HepG2 (cell line): ENCODE results near the gene NOCT. TPM values are rescaled to one million over a fixed set of nuclear protein-coding genes. Genes with fewer than 3 reads are reported as not detected.

Experiments used
- ATAC-seq: fragments of 200-7000 bp; cut with Tn5 transposase; 3 replicates; pipeline ENCODE4 v1.9.1; 2020; ENCODE audit warnings: mild to moderate bottlenecking, moderate library complexity
- BruUV-seq: library from RNA; stranded (reverse); fragments of 400-500 nt; replicated peaks from 2 replicates; lab custom pipeline; 2021; lab: Mats Ljungman, UMichigan
- CTCF ChIA-PET: fragments of 300-600 bp; formaldehyde crosslinking; extraction: SDS; loops from one replicate; lab custom pipeline; 2021; ENCODE audit warnings: low total read pairs, inconsistent platforms, low intra/inter-chr PET ratio; lab: Yijun Ruan, JAX
- POLR2A ChIA-PET: fragments of 350-600 bp; sonication (Branson Sonifier 250); formaldehyde crosslinking; loops from one replicate; lab custom pipeline; 2020; ENCODE audit warnings: antibody characterized with exemption, inconsistent platforms; lab: Yijun Ruan, JAX
- DNase-seq: peaks from one replicate; pipeline ENCODE4 v3.0.0-alpha.2; 2015; ENCODE audit warnings: low spot score
- FAIRE-seq: peaks from 3 replicates; lab custom pipeline; 2011; peaks lifted over from hg19 to GRCh38; lab: Jason Lieb, UNC
- H2AFZ ChIP-seq: one replicate; pipeline ENCODE4 v1.6.1; 2011; ENCODE audit warnings: low read length, inconsistent platforms
- H3K27ac ChIP-seq: fragments of 300-600 bp; 3 replicates; pipeline ENCODE4 v1.8.0; 2011; ENCODE audit warnings: mixed run types, mild to moderate bottlenecking, mixed read lengths, low read length, inconsistent platforms; ENCODE audit not compliant: insufficient read depth; ENCODE audit errors: extremely low read length
- H3K27me3 ChIP-seq, 2 experiments: fragments of 200-600 bp in 1 of 2; 2 replicates in 1 of 2; 3 replicates in 1 of 2; pipeline versions ENCODE4 v1.6.0 to v1.8.0; 2011; ENCODE audit warnings: low read length in 2 of 2, mild to moderate bottlenecking in 2 of 2, moderate library complexity in 2 of 2, inconsistent platforms in 1 of 2; ENCODE audit not compliant: insufficient read depth in 2 of 2, control insufficient read depth in 1 of 2
- H3K36me3 ChIP-seq, 2 experiments: fragments of 200-600 bp in 1 of 2; replicated peaks in 1 of 2; 2 replicates in 1 of 2; 3 replicates in 1 of 2; pipeline versions ENCODE4 v1.5.1 to v1.8.0; 2011; ENCODE audit warnings: low read length in 2 of 2, inconsistent platforms in 1 of 2; ENCODE audit not compliant: insufficient read depth in 2 of 2, control insufficient read depth in 1 of 2
- H3K4me1 ChIP-seq: 2 replicates; pipeline ENCODE4 v1.5.1; 2012; ENCODE audit warnings: low read length, inconsistent platforms; ENCODE audit not compliant: insufficient read depth
- H3K4me2 ChIP-seq: 2 replicates; pipeline ENCODE4 v1.6.0; 2011; ENCODE audit warnings: low read depth, low read length, inconsistent platforms
- H3K4me3 ChIP-seq, 3 experiments: fragments of 200-600 bp in 1 of 3; sonication (generic), shearing (Covaris generic) in 1 of 3; replicated peaks in 1 of 3; 2 replicates each; pipeline ENCODE4 v1.5.1; 2011 to 2016; ENCODE audit warnings: low read length in 3 of 3, inconsistent platforms in 2 of 3, low read depth in 2 of 3, mild to moderate bottlenecking in 2 of 3, control low read depth in 1 of 3, mixed read lengths in 1 of 3; ENCODE audit not compliant: insufficient read depth in 1 of 3
- H3K79me2 ChIP-seq: one replicate; pipeline ENCODE4 v1.6.1; 2011; ENCODE audit warnings: low read length, inconsistent platforms; ENCODE audit not compliant: insufficient read depth
- H3K9ac ChIP-seq: 2 replicates; pipeline ENCODE4 v1.6.0; 2011; ENCODE audit warnings: mild to moderate bottlenecking, low read depth, low read length, inconsistent platforms; ENCODE audit not compliant: insufficient read depth
- H3K9me3 ChIP-seq: 2 replicates; pipeline ENCODE4 v1.5.1; 2012; ENCODE audit warnings: mild to moderate bottlenecking, low read length
- H4K20me1 ChIP-seq: 2 replicates; pipeline ENCODE4 v1.6.0; 2011; ENCODE audit warnings: inconsistent platforms, mild to moderate bottlenecking, low read length, moderate library complexity; ENCODE audit not compliant: insufficient read depth
- ATM ChIP-seq: fragments of 450-650 bp; IDR thresholded peaks from 2 replicates; pipeline ENCODE4 v1.7.1; 2017; ENCODE audit warnings: mild to moderate bottlenecking, borderline replicate concordance
- MXD4 ChIP-seq: IDR thresholded peaks from 2 replicates; pipeline ENCODE4 v1.6.1; 2016; ENCODE audit warnings: mild to moderate bottlenecking, missing biosample characterization, missing genetic modification reagents
- SIN3A ChIP-seq: IDR thresholded peaks from 2 replicates; pipeline ENCODE4 v1.6.1; 2011; ENCODE audit warnings: low read depth, mild to moderate bottlenecking, control low read depth, low read length, borderline replicate concordance
- WIZ ChIP-seq: sonication (generic); formaldehyde crosslinking; IDR thresholded peaks from 2 replicates; pipeline ENCODE4 v1.5.1; 2020; ENCODE audit warnings: mild to moderate bottlenecking, missing genetic modification reagents
- ZNF121 ChIP-seq: sonication (generic); formaldehyde crosslinking; IDR thresholded peaks from 2 replicates; pipeline ENCODE4 v1.5.0; 2020; ENCODE audit warnings: mild to moderate bottlenecking, missing genetic modification reagents
- ZNF652 ChIP-seq: IDR thresholded peaks from 2 replicates; pipeline ENCODE4 v1.6.1; 2016; ENCODE audit warnings: low read depth, borderline replicate concordance
- WGBS: methylation state at CpG from one replicate; pipeline ENCODE4 v1.1.6; 2017; ENCODE audit warnings: low lambda C conversion rate; 5-methylcytosine and 5-hydroxymethylcytosine counted together
- in situ Hi-C: cut with HindIII; loops from 2 replicates; pipeline ENCODE4 v1.10.0; 2017; ENCODE audit warnings: low pct_unique_long_range_greater_than_20kb; ENCODE audit not compliant: extremely low pct_ligation_motif_present
- intact Hi-C: fragments of 100-400 bp; cut with micrococcal nuclease; formaldehyde crosslinking; loops from one replicate; pipeline ENCODE4 v1.10.0; 2022; ENCODE audit not compliant: unreplicated experiment
- polyA plus RNA-seq, 8 experiments: library from polyadenylated mRNA; depleted of rRNA in 3 of 8; stranded (reverse) in 7 of 8; unstranded in 1 of 8; fragments of >200 nt; fragmentation: Illumina TruSeq in 4 of 8; extraction: Trizol in 4 of 8; gene quantifications; 2 replicates each; pipeline versions ENCODE4 v1.2.1 to v1.2.3, GENCODE V29; 2011 to 2016; ENCODE audit warnings: low read depth in 4 of 8, missing spikeins in 1 of 8, mixed read lengths in 1 of 8; ENCODE audit not compliant: insufficient read depth in 1 of 8
- total RNA-seq, 5 experiments: library from RNA; depleted of rRNA; stranded (reverse); fragments of >200 nt; fragmentation: Illumina TruSeq; extraction: Trizol; gene quantifications; 2 replicates each; pipeline ENCODE4 v1.2.3, GENCODE V29; 2016; ENCODE audit warnings: low read depth in 1 of 5
- TF ChIP-seq, protein P1 (sequence below): sonication (generic); formaldehyde crosslinking; IDR thresholded peaks from 2 replicates; pipeline ENCODE4 v1.5.0; 2020; ENCODE audit warnings: mild to moderate bottlenecking, missing genetic modification reagents, borderline replicate concordance

The NOCT gene
- total and polyA plus RNA-seq, 2 of the 13 experiments (the other 11 are each of a cell fraction or from before 2014, with no cell fraction given), result 3.6 to 13.1 TPM

DNA sequence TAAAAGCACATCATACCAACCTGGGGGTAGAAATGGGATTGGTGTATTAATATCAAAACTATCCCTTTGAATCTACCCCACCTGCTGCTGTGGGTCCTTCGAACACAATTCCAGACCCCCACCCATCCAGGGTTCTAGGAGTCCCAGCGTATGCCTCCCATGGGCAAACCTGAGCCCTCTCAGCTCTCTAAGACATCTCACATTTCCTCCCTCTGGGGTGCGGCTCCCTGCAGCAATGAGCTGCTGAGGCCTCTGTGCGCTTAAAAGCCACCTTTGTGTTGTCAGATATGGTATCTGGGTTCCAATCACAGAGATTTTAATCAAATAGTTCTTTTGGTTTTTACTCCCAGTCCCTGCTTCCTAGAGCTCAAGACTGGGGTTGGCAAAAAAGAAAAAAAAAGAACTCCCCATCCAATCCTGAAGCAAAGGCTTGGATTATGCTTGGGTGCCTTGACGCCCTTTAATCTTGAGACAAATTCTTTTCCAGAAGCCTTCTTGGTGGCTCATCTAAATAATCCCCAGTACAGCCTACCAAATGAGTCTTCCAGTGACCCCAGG, 37.5 kb upstream of the NOCT start:
- Histone ChIP-seq H3K4me3 (peak overlapping the region in 1 of 3 experiments; percentile 3; a peak in 2 of 6 replicates), H3K4me2 (peak overlapping the region; percentile 56), H2AFZ (no peak overlapping the region)
- CTCF ChIA-PET, result no interaction called here
- POLR2A ChIA-PET, result no interaction called here
- in situ Hi-C loops, result no loop called here
- BruUV-seq, result no TSS peak
- TF ChIP-seq ZNF121 (CRISPR knock-in tag), result 0 out of 2 replicates have a peak, but pooled peaks have one; percentile 47
- no peak for TF ChIP-seq WIZ (CRISPR knock-in tag)
- TF ChIP-seq, all 625 proteins: peak for 1
- no peaks in the 10 kb centered on the region for H4K20me1 ChIP-seq
- no peak overlapping the region for H3K27ac ChIP-seq
- H3K36me3 ChIP-seq, result no peaks in the 10 kb centered on the region
- H3K9me3 ChIP-seq, result no peaks in the 10 kb centered on the region
- no peak for FAIRE-seq
- H3K4me1 ChIP-seq, result peaks cover 70% of the 10 kb centered on the region
- DNase-seq, result no peak
- WGBS, result 19% methylated on average over 5 of the region's 5 CpGs
- H3K27me3 ChIP-seq, result no peaks in the 10 kb centered on the region
- intact Hi-C loops, result no loop called here
- no peaks in the 10 kb centered on the region for H3K79me2 ChIP-seq
- peak; percentile 56 for ATAC-seq
- H3K9ac ChIP-seq, result no peak overlapping the region

DNA sequence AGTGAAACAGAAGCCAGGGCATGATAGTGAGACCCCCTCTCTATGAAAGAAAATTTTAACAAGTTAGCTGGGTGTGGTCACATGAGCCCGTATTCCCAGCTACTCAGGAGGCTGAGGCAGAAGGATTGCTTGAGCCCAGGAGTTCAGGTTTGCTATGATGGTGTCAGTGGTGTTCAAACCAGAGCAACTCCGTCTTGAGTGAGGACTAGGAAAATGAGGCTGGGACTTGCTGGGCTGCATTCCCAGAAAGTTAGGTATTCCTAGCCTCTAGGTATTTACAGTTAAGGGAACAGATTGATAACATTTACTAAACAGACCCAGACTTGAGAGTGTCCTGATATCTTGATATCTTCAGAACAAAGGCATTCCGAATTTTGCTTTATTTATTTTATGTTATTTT, 37.0 kb upstream of the NOCT start:
- POLR2A ChIA-PET, result no interaction called here
- Histone ChIP-seq H2AFZ (no peak overlapping the region), H3K36me3 (no peaks in the 10 kb centered on the region), H3K4me3 (no peak overlapping the region), H3K9ac (no peak overlapping the region), H3K27ac (no peak overlapping the region)
- FAIRE-seq (no peak), DNase-seq (no peak)
- no peak for TF ChIP-seq ZNF652 (CRISPR knock-in tag)
- TF ChIP-seq MXD4 (CRISPR knock-in tag), result no peak
- no peak for TF ChIP-seq ATM
- TF ChIP-seq, protein P1, sequence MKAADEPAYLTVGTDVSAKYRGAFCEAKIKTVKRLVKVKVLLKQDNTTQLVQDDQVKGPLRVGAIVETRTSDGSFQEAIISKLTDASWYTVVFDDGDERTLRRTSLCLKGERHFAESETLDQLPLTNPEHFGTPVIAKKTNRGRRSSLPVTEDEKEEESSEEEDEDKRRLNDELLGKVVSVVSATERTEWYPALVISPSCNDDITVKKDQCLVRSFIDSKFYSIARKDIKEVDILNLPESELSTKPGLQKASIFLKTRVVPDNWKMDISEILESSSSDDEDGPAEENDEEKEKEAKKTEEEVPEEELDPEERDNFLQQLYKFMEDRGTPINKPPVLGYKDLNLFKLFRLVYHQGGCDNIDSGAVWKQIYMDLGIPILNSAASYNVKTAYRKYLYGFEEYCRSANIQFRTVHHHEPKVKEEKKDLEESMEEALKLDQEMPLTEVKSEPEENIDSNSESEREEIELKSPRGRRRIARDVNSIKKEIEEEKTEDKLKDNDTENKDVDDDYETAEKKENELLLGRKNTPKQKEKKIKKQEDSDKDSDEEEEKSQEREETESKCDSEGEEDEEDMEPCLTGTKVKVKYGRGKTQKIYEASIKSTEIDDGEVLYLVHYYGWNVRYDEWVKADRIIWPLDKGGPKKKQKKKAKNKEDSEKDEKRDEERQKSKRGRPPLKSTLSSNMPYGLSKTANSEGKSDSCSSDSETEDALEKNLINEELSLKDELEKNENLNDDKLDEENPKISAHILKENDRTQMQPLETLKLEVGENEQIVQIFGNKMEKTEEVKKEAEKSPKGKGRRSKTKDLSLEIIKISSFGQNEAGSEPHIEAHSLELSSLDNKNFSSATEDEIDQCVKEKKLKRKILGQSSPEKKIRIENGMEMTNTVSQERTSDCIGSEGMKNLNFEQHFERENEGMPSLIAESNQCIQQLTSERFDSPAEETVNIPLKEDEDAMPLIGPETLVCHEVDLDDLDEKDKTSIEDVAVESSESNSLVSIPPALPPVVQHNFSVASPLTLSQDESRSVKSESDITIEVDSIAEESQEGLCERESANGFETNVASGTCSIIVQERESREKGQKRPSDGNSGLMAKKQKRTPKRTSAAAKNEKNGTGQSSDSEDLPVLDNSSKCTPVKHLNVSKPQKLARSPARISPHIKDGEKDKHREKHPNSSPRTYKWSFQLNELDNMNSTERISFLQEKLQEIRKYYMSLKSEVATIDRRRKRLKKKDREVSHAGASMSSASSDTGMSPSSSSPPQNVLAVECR (CRISPR knock-in tag), result no peak
- no peak for TF ChIP-seq SIN3A
- TF ChIP-seq, all 625 proteins: peak for 0
- Histone ChIP-seq H3K9me3 (no peaks in the 10 kb centered on the region), H3K79me2 (no peaks in the 10 kb centered on the region), H3K27me3 (no peaks in the 10 kb centered on the region), H4K20me1 (no peaks in the 10 kb centered on the region), H3K4me1 (peaks cover 65% of the 10 kb centered on the region), H3K4me2 (peak overlapping the region; percentile 56)
- intact Hi-C loops (no loop called here), in situ Hi-C loops (no loop called here)
- CTCF ChIA-PET, result no interaction called here
- no TSS peak for BruUV-seq
- ATAC-seq, result no peak
- WGBS, result 40% methylated on average over 3 of the region's 3 CpGs
